ENCODE results near the gene CCNB1.
A peak's percentile ranks its signal among the peaks of the same experiment; 100 is the strongest.
"Not testable (repeated sequence)": the region's sequence is repeated elsewhere in the genome, so short reads cannot be mapped to it uniquely, and the experiment has no call there.

The CCNB1 gene

DNA sequence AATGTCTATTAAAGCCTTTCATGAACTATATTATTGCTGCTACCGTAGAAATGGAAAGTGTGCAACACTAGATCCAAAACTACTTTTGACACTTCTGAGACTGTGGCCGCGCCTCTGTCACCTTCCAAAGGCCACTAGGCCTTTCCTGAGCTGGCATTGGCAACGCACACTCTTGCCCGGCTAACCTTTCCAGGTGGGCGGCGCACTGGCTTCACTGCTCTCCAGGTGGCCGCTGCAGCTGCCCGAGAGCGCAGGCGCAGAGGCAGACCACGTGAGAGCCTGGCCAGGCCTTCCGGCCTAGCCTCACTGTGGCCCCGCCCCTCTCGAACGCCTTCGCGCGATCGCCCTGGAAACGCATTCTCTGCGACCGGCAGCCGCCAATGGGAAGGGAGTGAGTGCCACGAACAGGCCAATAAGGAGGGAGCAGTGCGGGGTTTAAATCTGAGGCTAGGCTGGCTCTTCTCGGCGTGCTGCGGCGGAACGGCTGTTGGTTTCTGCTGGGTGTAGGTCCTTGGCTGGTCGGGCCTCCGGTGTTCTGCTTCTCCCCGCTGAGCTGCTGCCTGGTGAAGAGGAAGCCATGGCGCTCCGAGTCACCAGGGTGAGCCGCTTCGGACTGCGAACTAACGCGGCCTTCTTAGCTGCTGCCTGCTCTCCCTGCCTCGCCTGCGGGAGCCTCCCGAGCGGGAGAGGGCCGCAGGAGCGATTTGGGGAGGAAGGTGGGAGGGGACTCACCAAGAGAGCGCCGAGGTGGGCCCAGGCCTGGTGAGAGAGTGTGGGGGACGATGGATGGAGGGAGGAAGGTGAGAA, at the start of gene CCNB1:
Gene CCNB1 (plus strand): TSS at position 465 of the 807 bp plus-strand sequence. CDS start 113 bp downstream, at position 578.
- peak within 1 kb of the TSS; percentile 91 for H3K4me3 Mint-ChIP-seq
- H3K27me3 Mint-ChIP-seq = no peaks in the 10 kb centered on the region
- peaks cover 24% of the 10 kb centered on the region for H3K4me1 Mint-ChIP-seq
- H3K36me3 Mint-ChIP-seq = no peaks in the 10 kb centered on the region
- H3K27ac Mint-ChIP-seq = peak within 1 kb of the TSS; percentile 44
- no peaks in the 10 kb centered on the region for H3K9me3 Mint-ChIP-seq

GRCh38 chr5:69129413-69129812, 37.5 kb upstream of the CCNB1 start:
- Mint-ChIP-seq H3K9me3 (no peaks in the 10 kb centered on the region), H3K4me3 (no peak overlapping the region), H3K27ac (no peak overlapping the region), H3K4me1 (no peaks in the 10 kb centered on the region), H3K36me3 (peaks cover 23% of the 10 kb centered on the region), H3K27me3 (no peaks in the 10 kb centered on the region)

- Mint-ChIP-seq H3K4me1 (no peaks in the 10 kb centered on the region), H3K4me3 (no peak overlapping the region), H3K27me3 (no peaks in the 10 kb centered on the region), H3K27ac (no peak overlapping the region), H3K36me3 (peaks cover 23% of the 10 kb centered on the region), H3K9me3 (no peaks in the 10 kb centered on the region)
These were observed 36.7 kb upstream of the CCNB1 start for GRCh38 chr5:69130241-69130640.

GRCh38 chr5:69131304-69131703, 35.6 kb upstream of the CCNB1 start:
- Mint-ChIP-seq H3K4me1 (no peaks in the 10 kb centered on the region), H3K4me3 (no peak overlapping the region), H3K36me3 (peaks cover 21% of the 10 kb centered on the region), H3K27ac (peak overlapping the region; percentile 7), H3K9me3 (no peaks in the 10 kb centered on the region), H3K27me3 (no peaks in the 10 kb centered on the region)

GRCh38 chr5:69134126-69134525, 32.8 kb upstream of the CCNB1 start:
- Mint-ChIP-seq H3K4me1 (no peaks in the 10 kb centered on the region), H3K9me3 (no peaks in the 10 kb centered on the region), H3K27ac (no peak overlapping the region), H3K4me3 (no peak overlapping the region), H3K27me3 (no peaks in the 10 kb centered on the region), H3K36me3 (peaks cover 13% of the 10 kb centered on the region)

DNA sequence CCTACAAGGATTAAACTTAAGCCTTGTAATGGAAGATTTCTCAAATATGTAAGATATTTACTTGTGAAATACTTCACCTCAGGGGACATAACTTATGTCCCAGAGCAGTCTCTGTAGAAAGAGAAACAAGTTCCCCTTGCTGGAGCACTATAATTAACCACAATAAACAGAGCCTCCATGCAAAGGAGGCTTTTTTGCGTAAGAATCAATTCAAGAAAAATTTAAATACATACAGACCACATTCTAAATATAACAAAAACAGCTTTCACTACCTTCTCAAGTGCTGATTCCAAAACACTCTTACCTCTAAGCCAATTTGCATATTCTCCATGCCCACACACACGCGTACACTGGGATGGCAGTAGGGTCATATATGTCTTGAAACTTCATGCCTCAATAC, 30.7 kb upstream of the CCNB1 start:
- Mint-ChIP-seq H3K27ac (no peak overlapping the region), H3K9me3 (peaks cover 6% of the 10 kb centered on the region)

GRCh38 chr5:69137208-69137607, 29.7 kb upstream of the CCNB1 start:
- not testable (repeated sequence) for H3K4me3 Mint-ChIP-seq, H3K9me3 Mint-ChIP-seq, H3K27me3 Mint-ChIP-seq, H3K27ac Mint-ChIP-seq, H3K36me3 Mint-ChIP-seq, H3K4me1 Mint-ChIP-seq

More for the DNA sequence above, 30.7 kb upstream of the CCNB1 start:
- Mint-ChIP-seq H3K4me1 (no peaks in the 10 kb centered on the region), H3K27me3 (no peaks in the 10 kb centered on the region), H3K36me3 (peaks cover 6% of the 10 kb centered on the region), H3K4me3 (no peak overlapping the region)

DNA sequence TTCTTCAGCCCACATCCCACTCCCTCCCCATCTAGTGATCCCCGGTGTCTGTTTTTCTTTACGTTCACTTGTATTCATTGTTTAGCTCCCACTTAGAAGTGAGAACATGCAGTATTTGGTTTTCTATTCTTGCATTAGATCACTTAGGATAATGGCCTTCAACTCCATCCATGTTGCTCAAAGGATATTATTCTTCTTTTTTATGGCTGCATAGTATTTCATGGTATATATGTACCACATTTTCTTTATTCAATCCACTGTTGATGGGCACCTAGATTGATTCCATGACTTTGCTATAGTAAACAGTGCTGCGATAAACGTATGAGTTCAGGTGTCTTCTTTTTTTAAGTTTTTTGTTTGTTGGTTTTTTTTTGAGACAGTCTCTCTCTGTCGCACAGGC, 29.1 kb upstream of the CCNB1 start:
- H3K36me3 Mint-ChIP-seq = peaks cover 6% of the 10 kb centered on the region
- no peak overlapping the region for H3K4me3 Mint-ChIP-seq
- no peak overlapping the region for H3K27ac Mint-ChIP-seq
- no peaks in the 10 kb centered on the region for H3K27me3 Mint-ChIP-seq
- peaks cover 6% of the 10 kb centered on the region for H3K9me3 Mint-ChIP-seq
- H3K4me1 Mint-ChIP-seq = no peaks in the 10 kb centered on the region

DNA sequence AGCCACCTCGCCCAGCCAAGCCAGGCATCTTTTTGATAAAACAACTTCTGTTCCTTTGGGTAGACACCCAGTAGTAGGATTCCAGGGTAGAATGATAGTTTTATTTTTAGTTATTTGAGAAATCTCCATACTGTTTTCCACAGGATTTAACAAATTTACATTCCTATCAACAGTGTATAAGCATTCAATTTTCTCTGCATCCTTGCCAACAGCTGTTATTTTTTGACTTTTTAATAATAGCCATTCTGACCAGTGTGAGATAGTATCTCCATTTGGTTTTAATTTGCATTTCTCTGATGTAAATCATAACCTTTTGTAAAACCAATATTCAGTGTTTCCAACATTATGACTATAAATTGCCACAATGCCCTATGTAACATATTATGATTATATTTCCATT, 28.2 kb upstream of the CCNB1 start:
- peaks cover 6% of the 10 kb centered on the region for H3K9me3 Mint-ChIP-seq
- H3K36me3 Mint-ChIP-seq = peaks cover 3% of the 10 kb centered on the region
- H3K27ac Mint-ChIP-seq = no peak overlapping the region
- no peaks in the 10 kb centered on the region for H3K4me1 Mint-ChIP-seq
- H3K4me3 Mint-ChIP-seq = no peak overlapping the region
- H3K27me3 Mint-ChIP-seq = no peaks in the 10 kb centered on the region

GRCh38 chr5:69140239-69140638, 26.7 kb upstream of the CCNB1 start:
- not testable (repeated sequence) for H3K4me3 Mint-ChIP-seq, H3K4me1 Mint-ChIP-seq, H3K27ac Mint-ChIP-seq, H3K9me3 Mint-ChIP-seq, H3K27me3 Mint-ChIP-seq, H3K36me3 Mint-ChIP-seq

DNA sequence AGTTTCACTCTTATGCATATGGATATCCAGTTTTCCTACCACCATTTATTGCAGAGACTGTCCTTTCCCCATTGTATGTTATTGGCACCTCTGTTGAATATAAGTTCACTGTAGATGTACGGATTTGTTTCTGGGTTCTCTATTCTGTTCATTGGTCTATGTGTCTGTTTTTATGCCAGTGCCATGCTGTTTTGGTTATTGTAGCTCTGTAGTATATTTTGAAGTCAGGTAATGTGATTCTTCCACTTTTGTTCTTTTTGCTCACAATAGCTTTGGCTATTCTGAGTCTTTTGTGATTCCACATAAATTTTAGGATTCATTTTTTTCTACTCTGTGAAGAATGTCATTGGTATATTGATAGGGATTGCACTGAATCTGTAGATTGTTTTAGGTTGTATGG, 26.1 kb upstream of the CCNB1 start:
- peaks cover 2% of the 10 kb centered on the region for H3K36me3 Mint-ChIP-seq
- no peaks in the 10 kb centered on the region for H3K4me1 Mint-ChIP-seq
- peaks cover 6% of the 10 kb centered on the region for H3K9me3 Mint-ChIP-seq
- no peak overlapping the region for H3K4me3 Mint-ChIP-seq
- H3K27ac Mint-ChIP-seq = no peak overlapping the region
- no peaks in the 10 kb centered on the region for H3K27me3 Mint-ChIP-seq

DNA sequence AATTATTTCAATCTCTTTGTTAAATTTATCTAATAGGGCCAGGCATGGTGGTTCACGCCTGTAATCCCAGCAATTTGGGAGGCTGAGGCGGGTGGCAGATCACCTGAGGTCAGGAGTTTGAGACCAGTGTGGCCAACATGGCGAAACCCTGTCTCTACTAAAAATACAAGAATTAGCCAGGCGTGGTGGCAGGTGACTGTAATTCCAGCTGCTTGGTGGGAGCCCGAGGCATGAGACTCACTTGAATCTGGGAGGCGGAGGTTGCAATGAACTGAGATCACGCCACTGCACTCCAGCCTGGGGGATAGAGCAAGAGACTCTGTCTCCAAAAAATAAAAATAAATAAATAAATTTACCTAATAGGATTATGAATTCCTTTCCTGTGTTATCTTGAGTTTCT, 18.4 kb upstream of the CCNB1 start:
- H3K9me3 Mint-ChIP-seq, H3K27me3 Mint-ChIP-seq, H3K36me3 Mint-ChIP-seq, H3K27ac Mint-ChIP-seq, H3K4me1 Mint-ChIP-seq, H3K4me3 Mint-ChIP-seq: not testable (repeated sequence)

- Mint-ChIP-seq H3K27ac (no peak overlapping the region), H3K36me3 (no peaks in the 10 kb centered on the region), H3K4me1 (no peaks in the 10 kb centered on the region), H3K4me3 (no peak overlapping the region), H3K9me3 (no peaks in the 10 kb centered on the region), H3K27me3 (no peaks in the 10 kb centered on the region)
These were observed 17.8 kb upstream of the CCNB1 start for GRCh38 chr5:69148981-69149675.

DNA sequence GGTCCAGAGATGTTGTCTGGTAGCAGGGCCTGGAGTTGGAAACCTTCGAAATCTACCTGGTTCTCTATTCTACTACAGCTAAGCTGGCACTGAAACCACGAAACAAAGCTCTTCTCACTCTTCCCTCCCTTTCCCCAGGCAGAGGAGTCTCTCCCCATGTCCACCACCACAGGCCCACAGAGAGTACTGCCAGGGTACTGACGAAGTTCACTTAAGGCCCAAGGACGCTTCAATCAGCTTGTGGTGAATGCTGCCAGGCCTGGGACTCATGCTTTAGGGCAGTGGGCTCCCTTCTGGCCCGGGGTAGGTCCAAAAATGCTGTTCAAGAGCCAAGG, 17.3 kb upstream of the CCNB1 start:
- Mint-ChIP-seq H3K36me3 (no peaks in the 10 kb centered on the region), H3K27ac (no peak overlapping the region), H3K4me1 (no peaks in the 10 kb centered on the region), H3K27me3 (no peaks in the 10 kb centered on the region), H3K9me3 (no peaks in the 10 kb centered on the region), H3K4me3 (no peak overlapping the region)

- no peak overlapping the region for H3K4me3 Mint-ChIP-seq
- H3K9me3 Mint-ChIP-seq = no peaks in the 10 kb centered on the region
- H3K27ac Mint-ChIP-seq = no peak overlapping the region
These were observed 14.2 kb upstream of the CCNB1 start for GRCh38 chr5:69152731-69153130.

DNA sequence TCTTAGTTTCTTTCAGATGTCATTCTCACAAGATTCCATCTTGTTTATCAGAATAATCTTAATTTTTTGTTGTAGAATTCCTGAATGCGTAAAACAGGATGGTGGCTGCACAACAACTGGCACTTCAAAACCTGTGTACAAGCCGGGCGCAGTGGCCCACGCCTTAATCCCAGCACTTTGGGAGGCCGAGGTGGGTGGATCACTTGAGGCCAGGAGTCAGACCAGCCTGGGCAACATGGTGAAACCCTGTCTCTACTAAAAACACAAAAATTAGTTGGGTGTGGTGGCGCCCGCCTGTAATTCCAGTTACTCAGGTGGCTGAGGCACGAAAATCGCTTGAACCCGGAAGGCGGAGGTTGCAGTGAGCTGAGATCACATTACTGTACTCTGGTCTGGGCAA, 10.5 kb upstream of the CCNB1 start:
- H3K27me3 Mint-ChIP-seq = no peaks in the 10 kb centered on the region
- H3K36me3 Mint-ChIP-seq = no peaks in the 10 kb centered on the region
- H3K9me3 Mint-ChIP-seq = no peaks in the 10 kb centered on the region
- H3K27ac Mint-ChIP-seq = no peak overlapping the region
- no peaks in the 10 kb centered on the region for H3K4me1 Mint-ChIP-seq
- no peak overlapping the region for H3K4me3 Mint-ChIP-seq

More at GRCh38 chr5:69152731-69153130, 14.2 kb upstream of the CCNB1 start:
- H3K27me3 Mint-ChIP-seq = no peaks in the 10 kb centered on the region
- H3K4me1 Mint-ChIP-seq = no peaks in the 10 kb centered on the region
- H3K36me3 Mint-ChIP-seq = no peaks in the 10 kb centered on the region
